K562 (cell line): ENCODE results near the gene PTPN7. TPM values are rescaled to one million over a fixed set of nuclear protein-coding genes. Genes with fewer than 3 reads are reported as not detected.
A peak's percentile ranks its signal among the peaks of the same experiment; 100 is the strongest.

Source experiments
- CBX2 ChIP-seq: fragments of 200-600 bp; sonication (generic); IDR thresholded peaks from one replicate; pipeline ENCODE4 v1.6.1; 2012; ENCODE audit warnings: mild to moderate bottlenecking, low read length, inconsistent platforms; ENCODE audit not compliant: insufficient read depth, poor library complexity, severe bottlenecking
- ILF3 ChIP-seq: fragments of 450-650 bp; IDR thresholded peaks from 2 replicates; pipeline ENCODE4 v1.6.1; 2018; ENCODE audit warnings: antibody characterized with exemption, mild to moderate bottlenecking, moderate library complexity, borderline replicate concordance
- KLF16 ChIP-seq: IDR thresholded peaks from 2 replicates; pipeline ENCODE4 v1.6.1; 2016; ENCODE audit warnings: antibody characterized with exemption
- L3MBTL2 ChIP-seq: fragments of 450-650 bp; IDR thresholded peaks from 2 replicates; pipeline ENCODE4 v1.6.1; 2016; ENCODE audit warnings: mild to moderate bottlenecking, moderate library complexity
- NUFIP1 ChIP-seq: fragments of 450-650 bp; IDR thresholded peaks from 2 replicates; pipeline ENCODE4 v1.6.1; 2018; ENCODE audit not compliant: partially characterized antibody
- PHB2 ChIP-seq: fragments of 450-650 bp; IDR thresholded peaks from 2 replicates; pipeline ENCODE4 v1.6.1; 2017; ENCODE audit warnings: low read depth
- POLR2B ChIP-seq: fragments of 450-650 bp; IDR thresholded peaks from 2 replicates; pipeline ENCODE4 v1.6.1; 2018; ENCODE audit warnings: low read depth; ENCODE audit not compliant: partially characterized antibody
- POU5F1 ChIP-seq: fragments of 150-350 bp; IDR thresholded peaks from 2 replicates; pipeline ENCODE4 v1.6.1; 2014; ENCODE audit warnings: borderline replicate concordance, low read length, low read depth, mild to moderate bottlenecking; ENCODE audit not compliant: partially characterized antibody
- PRPF4 ChIP-seq: fragments of 200-400 bp; formaldehyde crosslinking; IDR thresholded peaks from one replicate; pipeline ENCODE4 v1.6.1; 2017; ENCODE audit warnings: low read length, low read depth, mild to moderate bottlenecking; ENCODE audit not compliant: insufficient read depth, poor library complexity, severe bottlenecking
- RAD21 ChIP-seq, 2 experiments: fragments of 250-450 bp in 1 of 2; fragments of 450-650 bp in 1 of 2; sonication (Bioruptor Pico) in 1 of 2; formaldehyde crosslinking in 1 of 2; IDR thresholded peaks in 1 of 2; conservative IDR thresholded peaks in 1 of 2; 2 replicates each; pipeline versions ENCODE4 v1.4.0 to v1.8.0; 2020 to 2022; ENCODE audit warnings: mild to moderate bottlenecking in 2 of 2, moderate library complexity in 1 of 2
- SMAD4 ChIP-seq: fragments of 250-450 bp; sonication (Bioruptor Pico); conservative IDR thresholded peaks from 2 replicates; pipeline ENCODE4 v1.8.0; 2021; ENCODE audit warnings: inconsistent platforms, mild to moderate bottlenecking, moderate library complexity
- SP1 ChIP-seq: sonication (generic); formaldehyde crosslinking; IDR thresholded peaks from 2 replicates; pipeline ENCODE4 v1.8.1; 2022; ENCODE audit warnings: mild to moderate bottlenecking, missing genetic modification reagents
- ZFX ChIP-seq: sonication (generic); formaldehyde crosslinking; IDR thresholded peaks from 2 replicates; pipeline ENCODE4 v1.8.0; 2022; ENCODE audit warnings: mild to moderate bottlenecking, missing genetic modification reagents, moderate library complexity
- ZNF143 ChIP-seq: sonication (generic); formaldehyde crosslinking; IDR thresholded peaks from 2 replicates; pipeline ENCODE4 v1.9.0; 2022; ENCODE audit warnings: mild to moderate bottlenecking, missing genetic modification reagents
- ZNF699 ChIP-seq: fragments of 250-450 bp; sonication (Bioruptor Pico); IDR thresholded peaks from 2 replicates; pipeline ENCODE4 v1.8.0; 2021; ENCODE audit warnings: mild to moderate bottlenecking, moderate library complexity; ENCODE audit not compliant: insufficient replicate concordance
- polyA plus RNA-seq, 8 experiments: library from polyadenylated mRNA; depleted of rRNA in 4 of 8; stranded (reverse) in 5 of 8; unstranded in 3 of 8; fragments of >200 nt; fragmentation: Nextera tagmentation in 2 of 8; fragmentation: Illumina TruSeq in 1 of 8; extraction: Ambion mirVana in 2 of 8; extraction: Trizol in 1 of 8; gene quantifications; 2 replicates each; pipeline versions ENCODE4 v1.2.1 to v1.2.3, GENCODE V29; 2011 to 2014; ENCODE audit warnings: inconsistent platforms in 1 of 8, missing spikeins in 1 of 8
- total RNA-seq, 7 experiments: library from RNA; depleted of rRNA in 6 of 7; stranded (reverse); fragments of >200 nt in 6 of 7; fragmentation: Illumina TruSeq in 2 of 7; extraction: Trizol in 2 of 7; gene quantifications; 2 replicates each; pipeline versions ENCODE4 v1.2.1 to v1.2.3, GENCODE V29; 2011 to 2021; ENCODE audit warnings: low replicate concordance in 1 of 7
- TF ChIP-seq, protein P1 (sequence below): fragments of 450-650 bp; IDR thresholded peaks from 2 replicates; pipeline ENCODE4 v1.6.1; 2018; ENCODE audit not compliant: partially characterized antibody
- TF ChIP-seq, protein P2 (sequence below), 2 experiments: fragments of 200-800 bp in 1 of 2; sonication (Bioruptor generic) in 1 of 2; sonication (generic) in 1 of 2; formaldehyde crosslinking in 1 of 2; IDR thresholded peaks in 1 of 2; conservative IDR thresholded peaks in 1 of 2; 2 replicates each; pipeline versions ENCODE4 v1.5.0 to v1.6.1; 2016 to 2020; ENCODE audit warnings: missing compliant biosample characterization in 1 of 2, missing genetic modification characterization in 1 of 2, missing genetic modification reagents in 1 of 2
- TF ChIP-seq, protein P3 (sequence below): IDR thresholded peaks from 2 replicates; pipeline ENCODE4 v1.6.1; 2011; ENCODE audit warnings: borderline replicate concordance, low read depth, mild to moderate bottlenecking, moderate library complexity, low read length; ENCODE audit not compliant: insufficient read depth, poor library complexity, severe bottlenecking

Gene PTPN7
- total and polyA plus RNA-seq, 9 of the 15 experiments (the other 6 are each of a cell fraction or from before 2014, with no cell fraction given): 18.7 to 144 (median 120) TPM

DNA sequence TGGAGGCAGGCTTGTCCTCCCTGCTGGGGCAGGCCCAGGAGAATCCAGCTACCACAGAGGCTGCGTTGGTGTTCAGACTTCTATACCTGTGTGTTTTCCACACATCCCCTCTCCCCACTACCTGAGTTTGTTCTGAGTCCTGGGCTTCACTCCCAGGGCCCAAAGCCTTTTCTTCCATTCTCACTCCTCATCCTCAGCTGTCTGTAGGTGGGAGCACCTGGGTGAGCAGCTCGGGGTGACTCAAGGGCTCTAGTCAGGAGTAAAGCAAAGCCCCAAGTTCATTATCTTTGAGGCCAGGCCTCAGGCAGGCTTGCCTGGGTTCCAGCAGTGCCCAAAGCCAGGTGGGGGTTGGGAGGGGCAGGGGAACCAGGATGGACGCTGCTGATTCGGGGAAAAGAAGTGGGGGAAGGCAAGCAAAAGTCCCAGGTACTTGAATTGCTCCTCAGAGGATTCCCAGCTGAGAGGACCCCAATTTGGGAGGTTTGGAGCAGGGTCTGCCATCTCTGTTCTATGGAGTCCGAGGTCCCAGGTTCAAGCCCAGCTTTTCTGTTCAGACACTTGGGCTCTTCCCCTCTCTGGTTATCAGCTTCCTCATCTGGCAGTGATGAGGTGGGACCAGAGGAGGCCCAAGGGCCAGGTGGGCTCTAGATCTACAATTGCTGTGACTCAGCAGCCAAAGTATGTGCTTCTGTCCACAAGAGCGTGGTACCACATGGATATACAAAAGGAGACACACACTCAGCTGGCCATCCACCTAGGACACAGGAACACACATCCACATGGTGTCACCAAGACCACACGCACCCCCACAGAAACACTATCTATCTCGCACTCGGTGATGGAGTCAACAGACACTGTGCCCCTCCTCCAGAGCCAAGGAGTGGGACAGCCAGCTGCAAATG is 5.8 kb upstream of the PTPN7 start (continued):
- no peak for TF ChIP-seq ZNF699 (CRISPR knock-in tag)
- TF ChIP-seq ZFX (CRISPR knock-in tag): no peak
- no peak for TF ChIP-seq CBX2
- TF ChIP-seq ZNF143 (CRISPR knock-in tag): no peak
- 0 out of 2 replicates have a peak, but pooled peaks have one; percentile 18 for TF ChIP-seq SP1 (CRISPR knock-in tag)
- peak in 1 of 2 experiments; percentile 14; a peak in 1 of 4 replicates for TF ChIP-seq RAD21 (CRISPR knock-in tag; conservative IDR thresholded peaks at IDR 0.05 in 1 of 2, IDR thresholded peaks at IDR 0.05 in 1 of 2)
- no peak; the same call in 1 of the 2 replicates for TF ChIP-seq KLF16
- no peak for TF ChIP-seq POLR2B
- TF ChIP-seq ILF3: no peak
- TF ChIP-seq PHB2: no peak
- TF ChIP-seq, protein P1, sequence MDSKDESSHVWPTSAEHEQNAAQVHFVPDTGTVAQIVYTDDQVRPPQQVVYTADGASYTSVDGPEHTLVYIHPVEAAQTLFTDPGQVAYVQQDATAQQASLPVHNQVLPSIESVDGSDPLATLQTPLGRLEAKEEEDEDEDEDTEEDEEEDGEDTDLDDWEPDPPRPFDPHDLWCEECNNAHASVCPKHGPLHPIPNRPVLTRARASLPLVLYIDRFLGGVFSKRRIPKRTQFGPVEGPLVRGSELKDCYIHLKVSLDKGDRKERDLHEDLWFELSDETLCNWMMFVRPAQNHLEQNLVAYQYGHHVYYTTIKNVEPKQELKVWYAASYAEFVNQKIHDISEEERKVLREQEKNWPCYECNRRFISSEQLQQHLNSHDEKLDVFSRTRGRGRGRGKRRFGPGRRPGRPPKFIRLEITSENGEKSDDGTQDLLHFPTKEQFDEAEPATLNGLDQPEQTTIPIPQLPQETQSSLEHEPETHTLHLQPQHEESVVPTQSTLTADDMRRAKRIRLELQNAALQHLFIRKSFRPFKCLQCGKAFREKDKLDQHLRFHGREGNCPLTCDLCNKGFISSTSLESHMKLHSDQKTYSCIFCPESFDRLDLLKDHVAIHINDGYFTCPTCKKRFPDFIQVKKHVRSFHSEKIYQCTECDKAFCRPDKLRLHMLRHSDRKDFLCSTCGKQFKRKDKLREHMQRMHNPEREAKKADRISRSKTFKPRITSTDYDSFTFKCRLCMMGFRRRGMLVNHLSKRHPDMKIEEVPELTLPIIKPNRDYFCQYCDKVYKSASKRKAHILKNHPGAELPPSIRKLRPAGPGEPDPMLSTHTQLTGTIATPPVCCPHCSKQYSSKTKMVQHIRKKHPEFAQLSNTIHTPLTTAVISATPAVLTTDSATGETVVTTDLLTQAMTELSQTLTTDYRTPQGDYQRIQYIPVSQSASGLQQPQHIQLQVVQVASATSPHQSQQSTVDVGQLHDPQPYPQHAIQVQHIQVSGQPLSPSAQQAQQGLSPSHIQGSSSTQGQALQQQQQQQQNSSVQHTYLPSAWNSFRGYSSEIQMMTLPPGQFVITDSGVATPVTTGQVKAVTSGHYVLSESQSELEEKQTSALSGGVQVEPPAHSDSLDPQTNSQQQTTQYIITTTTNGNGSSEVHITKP: peak; percentile 91
- no peak for TF ChIP-seq NUFIP1
- no peak for TF ChIP-seq PRPF4
- 0 out of 2 replicates have a peak, but pooled peaks have one; percentile 18 for TF ChIP-seq L3MBTL2
- TF ChIP-seq, protein P2, sequence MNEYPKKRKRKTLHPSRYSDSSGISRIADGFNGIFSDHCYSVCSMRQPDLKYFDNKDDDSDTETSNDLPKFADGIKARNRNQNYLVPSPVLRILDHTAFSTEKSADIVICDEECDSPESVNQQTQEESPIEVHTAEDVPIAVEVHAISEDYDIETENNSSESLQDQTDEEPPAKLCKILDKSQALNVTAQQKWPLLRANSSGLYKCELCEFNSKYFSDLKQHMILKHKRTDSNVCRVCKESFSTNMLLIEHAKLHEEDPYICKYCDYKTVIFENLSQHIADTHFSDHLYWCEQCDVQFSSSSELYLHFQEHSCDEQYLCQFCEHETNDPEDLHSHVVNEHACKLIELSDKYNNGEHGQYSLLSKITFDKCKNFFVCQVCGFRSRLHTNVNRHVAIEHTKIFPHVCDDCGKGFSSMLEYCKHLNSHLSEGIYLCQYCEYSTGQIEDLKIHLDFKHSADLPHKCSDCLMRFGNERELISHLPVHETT (CRISPR knock-in tag; conservative IDR thresholded peaks at IDR 0.05 in 1 of 2, IDR thresholded peaks at IDR 0.05 in 1 of 2): no peak
- TF ChIP-seq, protein P3, sequence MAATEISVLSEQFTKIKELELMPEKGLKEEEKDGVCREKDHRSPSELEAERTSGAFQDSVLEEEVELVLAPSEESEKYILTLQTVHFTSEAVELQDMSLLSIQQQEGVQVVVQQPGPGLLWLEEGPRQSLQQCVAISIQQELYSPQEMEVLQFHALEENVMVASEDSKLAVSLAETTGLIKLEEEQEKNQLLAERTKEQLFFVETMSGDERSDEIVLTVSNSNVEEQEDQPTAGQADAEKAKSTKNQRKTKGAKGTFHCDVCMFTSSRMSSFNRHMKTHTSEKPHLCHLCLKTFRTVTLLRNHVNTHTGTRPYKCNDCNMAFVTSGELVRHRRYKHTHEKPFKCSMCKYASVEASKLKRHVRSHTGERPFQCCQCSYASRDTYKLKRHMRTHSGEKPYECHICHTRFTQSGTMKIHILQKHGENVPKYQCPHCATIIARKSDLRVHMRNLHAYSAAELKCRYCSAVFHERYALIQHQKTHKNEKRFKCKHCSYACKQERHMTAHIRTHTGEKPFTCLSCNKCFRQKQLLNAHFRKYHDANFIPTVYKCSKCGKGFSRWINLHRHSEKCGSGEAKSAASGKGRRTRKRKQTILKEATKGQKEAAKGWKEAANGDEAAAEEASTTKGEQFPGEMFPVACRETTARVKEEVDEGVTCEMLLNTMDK: no peak
- TF ChIP-seq POU5F1: no peak
- no peak for TF ChIP-seq SMAD4
